ENCODE measurements around the gene RSPO4.
"Not testable (repeated sequence)": the region's sequence is repeated elsewhere in the genome, so short reads cannot be mapped to it uniquely, and the experiment has no call there.

Gene RSPO4

GRCh38 chr20:988272-988671 lies 13.8 kb downstream of the RSPO4 start:
- H3K4me3 ChIP-seq (ENCODE audit: low read depth, low read length) = no peak overlapping the region
- TF ChIP-seq CTCF (IDR thresholded peaks at IDR 0.05; ENCODE audit: control insufficient read depth, extremely low read depth, insufficient read depth) = no peak

GRCh38 chr20:987677-988076 lies 14.4 kb downstream of the RSPO4 start:
- no peak overlapping the region for H3K4me3 ChIP-seq (ENCODE audit: low read depth, low read length)
- no peak for TF ChIP-seq CTCF (IDR thresholded peaks at IDR 0.05; ENCODE audit: control insufficient read depth, extremely low read depth, insufficient read depth)
- DNase-seq (ENCODE audit: low read depth) = no peak

More at GRCh38 chr20:988272-988671, 13.8 kb downstream of the RSPO4 start:
- no peak for DNase-seq (ENCODE audit: low read depth)

- no peak for DNase-seq (ENCODE audit: low read depth)
- H3K4me3 ChIP-seq (ENCODE audit: low read depth, low read length) = no peak overlapping the region
- TF ChIP-seq CTCF (IDR thresholded peaks at IDR 0.05; ENCODE audit: control insufficient read depth, extremely low read depth, insufficient read depth) = no peak
These were observed 15.3 kb downstream of the RSPO4 start for GRCh38 chr20:986733-987355.

- not testable (repeated sequence) for DNase-seq (ENCODE audit: low read depth); H3K4me3 ChIP-seq (ENCODE audit: low read depth, low read length)
These were observed 17.1 kb downstream of the RSPO4 start for GRCh38 chr20:984994-985393.

- DNase-seq (ENCODE audit: low read depth) = no peak
- H3K4me3 ChIP-seq (ENCODE audit: low read depth, low read length) = no peak overlapping the region
- TF ChIP-seq CTCF (IDR thresholded peaks at IDR 0.05; ENCODE audit: control insufficient read depth, extremely low read depth, insufficient read depth) = no peak
These were observed 19.4 kb downstream of the RSPO4 start for GRCh38 chr20:982754-983153.

- DNase-seq (ENCODE audit: low read depth) = no peak
- no peak overlapping the region for H3K4me3 ChIP-seq (ENCODE audit: low read depth, low read length)
- TF ChIP-seq CTCF (IDR thresholded peaks at IDR 0.05; ENCODE audit: control insufficient read depth, extremely low read depth, insufficient read depth) = no peak
These were observed 25.1 kb downstream of the RSPO4 start for GRCh38 chr20:977021-977420.

GRCh38 chr20:976033-976432 lies 26.1 kb downstream of the RSPO4 start:
- no peak overlapping the region for H3K4me3 ChIP-seq (ENCODE audit: low read depth, low read length)
- no peak for TF ChIP-seq CTCF (IDR thresholded peaks at IDR 0.05; ENCODE audit: control insufficient read depth, extremely low read depth, insufficient read depth)
- no peak for DNase-seq (ENCODE audit: low read depth)
